ENCODE results near the gene NCAPD2. TPM values are rescaled to one million over a fixed set of nuclear protein-coding genes. Genes with fewer than 3 reads are reported as not detected.
"Not testable (repeated sequence)": the region's sequence is repeated elsewhere in the genome, so short reads cannot be mapped to it uniquely, and the experiment has no call there.

The NCAPD2 gene
- total and polyA plus RNA-seq, 7 experiments from 2014 or later: 24.4 to 121 (median 38.4) TPM

DNA sequence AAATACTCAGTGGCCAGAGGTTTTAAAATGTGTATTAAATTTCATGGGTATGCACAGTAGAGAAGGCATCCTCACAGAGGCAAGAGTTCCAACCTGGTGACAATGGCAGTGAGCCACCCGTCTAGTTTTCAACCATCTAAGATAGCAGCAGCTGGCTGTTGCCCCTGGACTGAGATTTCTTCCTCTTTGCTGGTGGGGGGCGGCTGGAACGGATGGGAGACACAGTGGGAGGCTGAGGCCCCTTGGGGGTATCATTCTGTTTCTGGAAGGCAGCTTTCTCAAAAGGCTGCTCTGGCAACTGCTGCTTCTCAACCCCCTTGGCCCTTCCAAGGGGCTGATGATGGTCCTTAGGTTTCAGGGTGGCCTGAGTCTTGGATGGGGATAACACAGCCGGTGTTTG is 63.0 kb downstream of the NCAPD2 start:
- ChIA-PET POLR2A (interaction anchor here (0.5 to 3.3 kb wide), 8 partner anchors 11 to 233 kb away, joined by 3 to 19 read pairs (median 3); partner anchors contain the start of genes CD4, NOP2 and VAMP1), CTCF (interaction anchor here (0.7 to 2.3 kb wide), 8 partner anchors 10 to 133 kb away, joined by 3 to 7 read pairs (median 4); partner anchors contain the start of genes NOP2 and VAMP1)
- Mint-ChIP-seq H3K27me3 (no peaks in the 10 kb centered on the region), H3K4me1 (peaks cover 34 to 50% (median 47%) of the 10 kb centered on the region in 7 donors), H3K36me3 (peaks cover 4 to 30% (median 16%) of the 10 kb centered on the region in 5 donors), H3K27ac (peak overlapping the region; percentile 44 to 88 (median 72)), H3K4me3 (peak overlapping the region; percentile 80 to 96 (median 90)), H3K9me3 (no peaks in the 10 kb centered on the region)
- intact Hi-C loops (cut with micrococcal nuclease): loop anchor here (1.0 to 5.0 kb wide), 12 partner anchors 11 to 345 kb away; partner anchors contain the start of genes GAPDH (in 2 of the 2), NOP2 (in 2 of the 2), ING4 (in 1 of the 2) and LRRC23 (in 1 of the 2)
- Histone ChIP-seq H3K27me3 (ENCODE audit: control insufficient read depth in 2 of 2, insufficient read depth in 2 of 2, low read length in 2 of 2) (no peaks in the 10 kb centered on the region), H3K9me3 (ENCODE audit: control insufficient read depth in 2 of 3, low read length in 3 of 3) (no peaks in the 10 kb centered on the region), H3K4me3 (ENCODE audit: low read length) (no peak overlapping the region), H3K36me3 (ENCODE audit: control insufficient read depth in 2 of 3, insufficient read depth in 3 of 3, low read length in 3 of 3) (peaks cover 23 to 39% (median 29%) of the 10 kb centered on the region in 3 experiments), H3K27ac (ENCODE audit: low read depth, low read length) (peak overlapping the region; percentile 71), H3K4me1 (ENCODE audit: control insufficient read depth in 2 of 2, insufficient read depth in 2 of 2, low read length in 2 of 2) (peaks cover 26 to 29% of the 10 kb centered on the region in 2 donors)
- ATAC-seq (no peak), DNase-seq (no peak)

DNA sequence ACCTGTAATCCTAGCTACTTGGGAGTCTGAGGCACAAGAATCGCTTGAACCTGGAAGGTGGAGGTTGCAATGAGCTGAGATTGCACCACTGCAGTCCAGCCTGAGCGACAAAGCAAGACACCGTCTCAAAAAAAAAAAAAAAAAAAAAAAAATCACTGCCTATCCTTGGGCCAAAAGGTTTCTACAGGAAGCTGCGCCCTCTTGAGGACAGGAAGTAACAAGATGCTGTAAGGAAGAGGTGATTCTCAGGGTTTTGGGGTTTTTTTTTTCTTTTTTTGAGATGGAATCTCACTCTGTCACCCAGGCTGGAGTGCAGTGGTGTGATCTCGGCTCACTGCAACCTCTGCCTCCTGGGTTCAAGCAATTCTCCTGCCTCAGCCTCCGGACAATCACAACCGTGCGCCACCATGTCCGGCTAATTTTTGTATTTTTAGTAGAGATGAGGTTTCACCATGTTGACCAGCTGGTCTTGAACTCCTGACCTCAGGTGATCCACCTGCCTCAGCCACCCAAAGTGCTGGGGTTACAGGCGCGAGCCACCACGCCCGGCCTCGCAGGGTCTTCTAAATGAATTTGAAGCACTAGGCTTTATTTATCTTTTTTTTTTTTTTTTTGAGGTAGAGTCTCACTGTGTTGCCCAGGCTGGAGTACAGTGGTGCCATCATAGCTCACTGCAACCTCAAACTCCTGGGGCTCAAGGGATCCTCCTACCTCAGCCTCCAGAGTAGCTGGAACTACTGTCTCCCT is 64.3 kb downstream of the NCAPD2 start:
- peak overlapping the region in 2 of 10 donors; percentile 23 to 56 for H3K4me3 Mint-ChIP-seq
- intact Hi-C loops (cut with micrococcal nuclease): loop anchor here (2.0 to 5.0 kb wide), 5 partner anchors 49 to 344 kb away; partner anchors contain the start of genes CHD4 (in 1 of the 2) and LRRC23 (in 1 of the 2)

DNA sequence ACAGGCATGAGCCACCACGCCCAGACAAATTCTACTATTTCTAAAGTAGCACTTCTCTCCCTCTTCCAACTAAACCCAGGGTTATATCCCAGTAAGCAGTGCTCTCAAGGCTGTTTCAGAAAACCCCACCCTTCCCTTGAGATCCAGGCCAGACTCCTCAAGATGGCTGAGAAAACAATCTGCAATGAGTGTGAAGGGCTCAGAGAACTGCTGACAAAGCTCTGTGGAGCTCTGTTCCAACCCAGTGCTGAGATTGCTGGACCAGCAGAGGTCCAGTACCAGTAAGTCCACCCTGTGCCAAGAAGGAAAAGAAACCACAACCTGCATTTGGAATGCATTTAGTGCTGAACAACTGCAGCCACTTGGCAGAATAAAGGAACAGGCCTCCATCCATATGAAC is 65.6 kb downstream of the NCAPD2 start:
- DNase-seq (no peak), ATAC-seq (no peak)
- H3K27me3 ChIP-seq (ENCODE audit: control insufficient read depth in 2 of 2, insufficient read depth in 2 of 2, low read length in 2 of 2): no peaks in the 10 kb centered on the region
- no peak overlapping the region for H3K27ac ChIP-seq (ENCODE audit: low read depth, low read length)
- no peaks in the 10 kb centered on the region for H3K9me3 ChIP-seq (ENCODE audit: control insufficient read depth in 2 of 3, low read length in 3 of 3)
- H3K4me3 ChIP-seq (ENCODE audit: low read length): no peak overlapping the region
- POLR2A ChIA-PET: interaction anchor here (2.1 to 3.3 kb wide), 2 partner anchors 8 to 9 kb away, joined by 7 to 19 read pairs; partner anchors contain the start of gene NOP2
- intact Hi-C loops (cut with micrococcal nuclease): loop anchor here (2.0 to 5.0 kb wide), 5 partner anchors 47 to 343 kb away; partner anchors contain the start of genes CHD4 (in 1 of the 2) and LRRC23 (in 1 of the 2)
- H3K9me3 Mint-ChIP-seq: no peaks in the 10 kb centered on the region
- H3K4me3 Mint-ChIP-seq: peak overlapping the region in 1 of 10 donors; percentile 39
- H3K4me1 Mint-ChIP-seq: peaks cover 18 to 39% (median 28%) of the 10 kb centered on the region in 7 donors
- peaks cover 14% of the 10 kb centered on the region in 2 donors for H3K4me1 ChIP-seq (ENCODE audit: control insufficient read depth in 2 of 2, insufficient read depth in 2 of 2, low read length in 2 of 2)
- peaks cover 14 to 40% (median 27%) of the 10 kb centered on the region in 5 donors for H3K36me3 Mint-ChIP-seq
- CTCF ChIA-PET: interaction anchor here (0.6 to 0.8 kb wide), 2 partner anchors 30 to 150 kb away, joined by 3 read pairs; no protein-coding TSS in a partner anchor
- peak overlapping the region in 4 of 9 donors; percentile 4 to 32 (median 19) for H3K27ac Mint-ChIP-seq
- peaks cover 36 to 49% (median 40%) of the 10 kb centered on the region in 3 experiments for H3K36me3 ChIP-seq (ENCODE audit: control insufficient read depth in 2 of 3, insufficient read depth in 3 of 3, low read length in 3 of 3)
- no peaks in the 10 kb centered on the region for H3K27me3 Mint-ChIP-seq

More for the DNA sequence above, 64.3 kb downstream of the NCAPD2 start:
- H3K27me3 ChIP-seq (ENCODE audit: control insufficient read depth in 2 of 2, insufficient read depth in 2 of 2, low read length in 2 of 2); H3K9me3 ChIP-seq (ENCODE audit: control insufficient read depth in 2 of 3, low read length in 3 of 3); H3K4me3 ChIP-seq (ENCODE audit: low read length); H3K9me3 Mint-ChIP-seq; H3K27ac ChIP-seq (ENCODE audit: low read depth, low read length); H3K27me3 Mint-ChIP-seq: not testable (repeated sequence)
- ATAC-seq: peak; percentile 37
- H3K4me1 ChIP-seq (ENCODE audit: control insufficient read depth in 2 of 2, insufficient read depth in 2 of 2, low read length in 2 of 2): peaks cover 26 to 27% of the 10 kb centered on the region in 2 donors
- POLR2A ChIA-PET: interaction anchor here (0.6 to 3.3 kb wide), 9 partner anchors 7 to 278 kb away, joined by 3 to 19 read pairs (median 3); partner anchors contain the start of genes CD4 and NOP2
- peaks cover 30 to 50% (median 40%) of the 10 kb centered on the region in 3 experiments for H3K36me3 ChIP-seq (ENCODE audit: control insufficient read depth in 2 of 3, insufficient read depth in 3 of 3, low read length in 3 of 3)
- peak in 6 of 9 donors; percentile 41 to 74 (median 62) for DNase-seq
- peak overlapping the region in 8 of 9 donors; percentile 8 to 88 (median 41) for H3K27ac Mint-ChIP-seq
- CTCF ChIA-PET: interaction anchor here (0.7 to 2.3 kb wide), 10 partner anchors 10 to 223 kb away, joined by 3 to 7 read pairs (median 4); partner anchors contain the start of genes NOP2, VAMP1 and ZNF384
- H3K4me1 Mint-ChIP-seq: peaks cover 24 to 44% (median 34%) of the 10 kb centered on the region in 7 donors
- H3K36me3 Mint-ChIP-seq: peaks cover 9 to 33% (median 21%) of the 10 kb centered on the region in 5 donors

GRCh38 chr12:6560501-6561205 is 66.8 kb downstream of the NCAPD2 start:
- Mint-ChIP-seq H3K36me3 (peaks cover 14 to 42% (median 27%) of the 10 kb centered on the region in 5 donors), H3K27me3 (no peaks in the 10 kb centered on the region), H3K4me1 (peaks cover 10 to 40% (median 27%) of the 10 kb centered on the region in 7 donors), H3K27ac (peak overlapping the region in 4 of 9 donors; percentile 21 to 78 (median 57)), H3K9me3 (no peaks in the 10 kb centered on the region), H3K4me3 (no peak overlapping the region)
- Histone ChIP-seq H3K36me3 (ENCODE audit: control insufficient read depth in 2 of 3, insufficient read depth in 3 of 3, low read length in 3 of 3) (peaks cover 36 to 55% (median 40%) of the 10 kb centered on the region in 3 experiments), H3K27ac (ENCODE audit: low read depth, low read length) (no peak overlapping the region), H3K9me3 (ENCODE audit: control insufficient read depth in 2 of 3, low read length in 3 of 3) (no peaks in the 10 kb centered on the region), H3K4me1 (ENCODE audit: control insufficient read depth in 2 of 2, insufficient read depth in 2 of 2, low read length in 2 of 2) (peaks cover 6 to 8% of the 10 kb centered on the region in 2 donors), H3K27me3 (ENCODE audit: control insufficient read depth in 2 of 2, insufficient read depth in 2 of 2, low read length in 2 of 2) (no peaks in the 10 kb centered on the region), H3K4me3 (ENCODE audit: low read length) (no peak overlapping the region)
- CTCF ChIA-PET: interaction anchor here (1.1 to 1.6 kb wide), 2 partner anchors 10 to 265 kb away, joined by 3 to 5 read pairs; no protein-coding TSS in a partner anchor
- DNase-seq (no peak), ATAC-seq (no peak)
- POLR2A ChIA-PET: interaction anchor here (0.6 to 2.1 kb wide), 3 partner anchors 7 to 10 kb away, joined by 3 to 7 read pairs (median 3); partner anchors contain the start of gene NOP2
- intact Hi-C loops (cut with micrococcal nuclease): no loop called here

DNA sequence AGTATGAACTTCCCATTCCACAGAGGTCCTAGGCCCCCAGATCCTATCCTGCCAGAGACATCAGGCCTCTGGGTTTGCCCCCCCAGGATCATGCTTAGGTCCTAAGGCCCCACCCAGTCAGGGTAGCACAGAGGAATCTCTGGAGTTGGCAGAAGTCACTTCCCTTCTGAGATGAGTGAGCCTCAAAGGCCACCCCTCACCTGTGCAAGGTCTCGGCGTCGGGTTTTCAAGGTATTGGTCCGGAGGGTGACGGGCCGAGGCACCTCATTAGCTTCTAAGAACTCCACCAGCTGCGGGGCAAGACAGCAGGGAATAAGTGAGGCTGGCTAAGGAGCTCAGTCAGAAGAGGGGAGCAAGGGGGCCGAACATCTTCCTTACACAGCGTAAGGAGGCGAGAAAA is 69.0 kb downstream of the NCAPD2 start:
- ATAC-seq: no peak
- no peaks in the 10 kb centered on the region for H3K9me3 Mint-ChIP-seq
- no peak for DNase-seq
- no peaks in the 10 kb centered on the region for H3K27me3 Mint-ChIP-seq
- intact Hi-C loops (cut with micrococcal nuclease): loop anchor here in 1 of 2 donors (1.0 kb wide), 1 partner anchor 216 kb away; no protein-coding TSS in a partner anchor
- no peak overlapping the region for H3K4me3 ChIP-seq (ENCODE audit: low read length)
- no peak overlapping the region for H3K4me3 Mint-ChIP-seq
- no peak overlapping the region for H3K27ac ChIP-seq (ENCODE audit: low read depth, low read length)
- H3K9me3 ChIP-seq (ENCODE audit: control insufficient read depth in 2 of 3, low read length in 3 of 3): no peaks in the 10 kb centered on the region
- H3K36me3 ChIP-seq (ENCODE audit: control insufficient read depth in 2 of 3, insufficient read depth in 3 of 3, low read length in 3 of 3): peaks cover 36 to 62% (median 43%) of the 10 kb centered on the region in 3 experiments
- H3K27ac Mint-ChIP-seq: peak overlapping the region in 4 of 9 donors; percentile 41 to 91 (median 62)
- peaks cover 21 to 57% (median 36%) of the 10 kb centered on the region in 5 donors for H3K36me3 Mint-ChIP-seq
- POLR2A ChIA-PET: interaction anchor here (0.9 kb wide), 1 partner anchor 26 kb away, joined by 3 read pairs; no protein-coding TSS in a partner anchor
- H3K4me1 Mint-ChIP-seq: peaks cover 26 to 54% (median 39%) of the 10 kb centered on the region in 7 donors
- no peaks in the 10 kb centered on the region for H3K27me3 ChIP-seq (ENCODE audit: control insufficient read depth in 2 of 2, insufficient read depth in 2 of 2, low read length in 2 of 2)
- peaks cover 13 to 19% of the 10 kb centered on the region in 2 donors for H3K4me1 ChIP-seq (ENCODE audit: control insufficient read depth in 2 of 2, insufficient read depth in 2 of 2, low read length in 2 of 2)
- CTCF ChIA-PET: interaction anchor here (0.9 to 1.4 kb wide), 4 partner anchors 11 to 82 kb away, joined by 3 to 7 read pairs (median 4); no protein-coding TSS in a partner anchor

Data from naive thymus-derived CD4-positive, alpha-beta T cell (primary cell).